ENCODE data around the gene ABI1. TPM values are rescaled to one million over a fixed set of nuclear protein-coding genes. Genes with fewer than 3 reads are reported as not detected.

Gene ABI1
- total and polyA plus RNA-seq, 9 of the 15 experiments (the other 6 are each of a cell fraction or from before 2014, with no cell fraction given) = 22.1 to 52.3 (median 39.0) TPM

GRCh38 chr10:26779176-26779860, 81.4 kb downstream of the ABI1 start:
- H3K4me1 ChIP-seq (replicated peaks in 1 of 2; ENCODE audit: control insufficient read depth in 2 of 2, insufficient read depth in 2 of 2, low read length in 2 of 2) = peaks cover 0 to 15% of the 10 kb centered on the region in 2 experiments; a peak in 3 of 5 replicates
- H2AFZ ChIP-seq (ENCODE audit: low read depth, low read length) = no peak overlapping the region
- no TSS peak for BruUV-seq (replicated peaks)
- H3K9me1 ChIP-seq (ENCODE audit: control insufficient read depth, insufficient read depth, low read length) = no peaks in the 10 kb centered on the region
- ChIA-PET CTCF (ENCODE audit: low intra/inter-chr PET ratio) (no interaction called here), POLR2A (interaction anchor here (0.6 to 1.4 kb wide), 2 partner anchors 26 to 1739 kb away, joined by 3 read pairs; no protein-coding TSS in a partner anchor)
- no peaks in the 10 kb centered on the region for H3K27me3 ChIP-seq (ENCODE audit: control insufficient read depth in 2 of 2, insufficient read depth in 2 of 2, low read length in 2 of 2)
- H3K9me3 ChIP-seq (replicated peaks; ENCODE audit: control insufficient read depth, insufficient read depth, low read depth, low read length) = no peaks in the 10 kb centered on the region
- in situ Hi-C loops (cut with MboI) (no loop called here), intact Hi-C loops (cut with micrococcal nuclease) (no loop called here)
- ATAC-seq (peak; percentile 53; the same call in 2 of the 3 replicates), FAIRE-seq (peak; percentile 77), DNase-seq (ENCODE audit: extremely low read depth in 1 of 4, low spot score in 3 of 4) (peak in 1 of 4 experiments; percentile 18)
- 19% methylated on average over 4 of the region's 4 CpGs for WGBS (ENCODE audit: insufficient coverage, low coverage, missing lambda C conversion rate)
- H3K4me2 ChIP-seq (ENCODE audit: insufficient read depth, low read length) = no peak overlapping the region; the same call in 1 of the 2 replicates
- no peak overlapping the region for H3K9ac ChIP-seq (ENCODE audit: insufficient read depth in 1 of 2, low read depth in 2 of 2, low read length in 2 of 2)
- peaks cover 40% of the 10 kb centered on the region for H3K79me2 ChIP-seq (ENCODE audit: control insufficient read depth, insufficient read depth, low read length)
- H3K36me3 ChIP-seq (ENCODE audit: control insufficient read depth, insufficient read depth, low read length) = no peaks in the 10 kb centered on the region
- H4K20me1 ChIP-seq (replicated peaks; ENCODE audit: control insufficient read depth, insufficient read depth, low read length) = peaks cover 24% of the 10 kb centered on the region
- H3K27ac ChIP-seq (ENCODE audit: extremely low read depth, low read depth, low read length) = no peak overlapping the region
- H3K4me3 ChIP-seq = no peak overlapping the region
- TF ChIP-seq MEIS2 (IDR thresholded peaks at IDR 0.05; ENCODE audit: partially characterized antibody) (peak; percentile 45), SFPQ (IDR thresholded peaks at IDR 0.05; ENCODE audit: low read depth, low read length) (no peak), GATA2 (CRISPR knock-in tag; IDR thresholded peaks at IDR 0.05) (no peak), ZNF263 (CRISPR knock-in tag; IDR thresholded peaks at IDR 0.05; ENCODE audit: borderline replicate concordance) (no peak), RBFOX2 (IDR thresholded peaks at IDR 0.05; ENCODE audit: low read depth, low read length) (no peak), ZNF133 (CRISPR knock-in tag; IDR thresholded peaks at IDR 0.05) (no peak), SRSF3 (IDR thresholded peaks at IDR 0.05; ENCODE audit: insufficient read depth, low read length) (no peak), CTBP1 (IDR thresholded peaks at IDR 0.05; ENCODE audit: borderline replicate concordance) (peak; percentile 62), FOXK2 (conservative IDR thresholded peaks at IDR 0.05 in 1 of 2, IDR thresholded peaks at IDR 0.05 in 1 of 2; ENCODE audit: low read depth in 2 of 2) (peak in 1 of 2 experiments; percentile 31; a peak in 2 of 4 replicates)
- TF ChIP-seq, protein P1, sequence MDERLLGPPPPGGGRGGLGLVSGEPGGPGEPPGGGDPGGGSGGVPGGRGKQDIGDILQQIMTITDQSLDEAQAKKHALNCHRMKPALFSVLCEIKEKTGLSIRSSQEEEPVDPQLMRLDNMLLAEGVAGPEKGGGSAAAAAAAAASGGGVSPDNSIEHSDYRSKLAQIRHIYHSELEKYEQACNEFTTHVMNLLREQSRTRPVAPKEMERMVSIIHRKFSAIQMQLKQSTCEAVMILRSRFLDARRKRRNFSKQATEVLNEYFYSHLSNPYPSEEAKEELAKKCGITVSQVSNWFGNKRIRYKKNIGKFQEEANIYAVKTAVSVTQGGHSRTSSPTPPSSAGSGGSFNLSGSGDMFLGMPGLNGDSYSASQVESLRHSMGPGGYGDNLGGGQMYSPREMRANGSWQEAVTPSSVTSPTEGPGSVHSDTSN (CRISPR knock-in tag; IDR thresholded peaks at IDR 0.05; ENCODE audit: low read depth) = no peak
- TF ChIP-seq, protein P1 (tag; conservative IDR thresholded peaks at IDR 0.05; ENCODE audit: low read depth) = 0 out of 2 replicates have a peak, but pooled peaks have one; percentile 47
- TF ChIP-seq, protein P2, sequence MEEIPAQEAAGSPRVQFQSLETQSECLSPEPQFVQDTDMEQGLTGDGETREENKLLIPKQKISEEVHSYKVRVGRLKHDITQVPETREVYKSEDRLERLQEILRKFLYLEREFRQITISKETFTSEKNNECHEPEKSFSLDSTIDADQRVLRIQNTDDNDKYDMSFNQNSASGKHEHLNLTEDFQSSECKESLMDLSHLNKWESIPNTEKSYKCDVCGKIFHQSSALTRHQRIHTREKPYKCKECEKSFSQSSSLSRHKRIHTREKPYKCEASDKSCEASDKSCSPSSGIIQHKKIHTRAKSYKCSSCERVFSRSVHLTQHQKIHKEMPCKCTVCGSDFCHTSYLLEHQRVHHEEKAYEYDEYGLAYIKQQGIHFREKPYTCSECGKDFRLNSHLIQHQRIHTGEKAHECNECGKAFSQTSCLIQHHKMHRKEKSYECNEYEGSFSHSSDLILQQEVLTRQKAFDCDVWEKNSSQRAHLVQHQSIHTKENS (CRISPR knock-in tag; IDR thresholded peaks at IDR 0.05) = no peak
- TF ChIP-seq, protein P3, sequence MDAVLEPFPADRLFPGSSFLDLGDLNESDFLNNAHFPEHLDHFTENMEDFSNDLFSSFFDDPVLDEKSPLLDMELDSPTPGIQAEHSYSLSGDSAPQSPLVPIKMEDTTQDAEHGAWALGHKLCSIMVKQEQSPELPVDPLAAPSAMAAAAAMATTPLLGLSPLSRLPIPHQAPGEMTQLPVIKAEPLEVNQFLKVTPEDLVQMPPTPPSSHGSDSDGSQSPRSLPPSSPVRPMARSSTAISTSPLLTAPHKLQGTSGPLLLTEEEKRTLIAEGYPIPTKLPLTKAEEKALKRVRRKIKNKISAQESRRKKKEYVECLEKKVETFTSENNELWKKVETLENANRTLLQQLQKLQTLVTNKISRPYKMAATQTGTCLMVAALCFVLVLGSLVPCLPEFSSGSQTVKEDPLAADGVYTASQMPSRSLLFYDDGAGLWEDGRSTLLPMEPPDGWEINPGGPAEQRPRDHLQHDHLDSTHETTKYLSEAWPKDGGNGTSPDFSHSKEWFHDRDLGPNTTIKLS (IDR thresholded peaks at IDR 0.05; ENCODE audit: borderline replicate concordance, low read depth) = no peak
